Progenitor cell of endocrine pancreas (in vitro differentiated cells): ENCODE data around the gene TMEM121. TPM values are rescaled to one million over a fixed set of nuclear protein-coding genes. Genes with fewer than 3 reads are reported as not detected.

Experiments used
- DNase-seq: peaks from one replicate; pipeline ENCODE4 v3.0.0; 2021; ENCODE audit warnings: low spot score; ENCODE audit not compliant: unreplicated experiment
- H3K27ac Mint-ChIP-seq: 2 replicates; pipeline ENCODE4 v1.8.0; 2021; ENCODE audit warnings: mild to moderate bottlenecking, moderate library complexity, mixed read lengths
- H3K27me3 Mint-ChIP-seq: 2 replicates; pipeline ENCODE4 v1.8.0; 2021; ENCODE audit warnings: mixed read lengths
- H3K36me3 Mint-ChIP-seq: 2 replicates; pipeline ENCODE4 v1.8.0; 2022; ENCODE audit warnings: mixed read lengths; ENCODE audit not compliant: insufficient read depth
- H3K4me1 Mint-ChIP-seq: 2 replicates; pipeline ENCODE4 v1.8.0; 2021; ENCODE audit warnings: low read depth, mixed read lengths
- H3K4me3 Mint-ChIP-seq: 2 replicates; pipeline ENCODE4 v1.8.0; 2021; ENCODE audit warnings: low read depth, mild to moderate bottlenecking, moderate library complexity, mixed read lengths
- H3K9me3 Mint-ChIP-seq: 2 replicates; pipeline ENCODE4 v1.8.0; 2021; ENCODE audit warnings: low read depth, mixed read lengths
- CTCF ChIP-seq: fragments of 200-600 bp; sonication (generic); IDR thresholded peaks from one replicate; pipeline ENCODE4 v1.5.0; 2021; ENCODE audit warnings: antibody characterized with exemption, mild to moderate bottlenecking; ENCODE audit not compliant: unreplicated experiment
- total RNA-seq: library from RNA; stranded (reverse); gene quantifications from 2 replicates; pipeline ENCODE4 v1.2.1, GENCODE V29; 2021

Gene TMEM121
- total RNA-seq, 1 donor from 2014 or later, result 4.5 TPM

DNA sequence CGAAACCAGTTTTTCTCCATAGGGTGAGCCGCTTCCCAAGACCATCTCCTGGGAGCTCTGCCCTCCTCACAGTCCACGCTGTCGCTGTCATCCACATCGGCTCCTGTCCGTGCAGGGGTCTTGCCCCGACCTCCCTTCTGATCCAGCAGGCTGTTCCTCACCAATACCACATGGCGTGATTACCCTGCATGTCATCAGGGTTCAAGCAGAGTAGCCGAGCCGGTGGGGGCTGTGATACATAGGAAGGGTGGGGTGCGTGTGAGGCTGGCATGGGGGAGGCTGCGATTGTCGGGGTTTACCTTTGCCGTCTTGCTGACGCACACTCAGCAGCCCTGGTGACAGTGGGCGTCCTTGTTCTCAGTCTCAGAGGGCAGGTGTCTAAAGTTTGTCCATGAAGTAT, 18.3 kb upstream of the TMEM121 start:
- no peak for TF ChIP-seq CTCF
- no peak overlapping the region for H3K4me3 Mint-ChIP-seq
- no peaks in the 10 kb centered on the region for H3K9me3 Mint-ChIP-seq
- no peak for DNase-seq
- H3K27me3 Mint-ChIP-seq, result peaks cover 33% of the 10 kb centered on the region
- no peaks in the 10 kb centered on the region for H3K36me3 Mint-ChIP-seq
- H3K27ac Mint-ChIP-seq, result no peak overlapping the region
- no peaks in the 10 kb centered on the region for H3K4me1 Mint-ChIP-seq

- no peaks in the 10 kb centered on the region for H3K4me1 Mint-ChIP-seq
- DNase-seq, result no peak
- H3K4me3 Mint-ChIP-seq, result no peak overlapping the region
- H3K27ac Mint-ChIP-seq, result no peak overlapping the region
- no peak for TF ChIP-seq CTCF
- peaks cover 33% of the 10 kb centered on the region for H3K27me3 Mint-ChIP-seq
- no peaks in the 10 kb centered on the region for H3K9me3 Mint-ChIP-seq
- H3K36me3 Mint-ChIP-seq, result no peaks in the 10 kb centered on the region
Measured at GRCh38 chr14:105508601-105509000, 17.8 kb upstream of the TMEM121 start.

DNA sequence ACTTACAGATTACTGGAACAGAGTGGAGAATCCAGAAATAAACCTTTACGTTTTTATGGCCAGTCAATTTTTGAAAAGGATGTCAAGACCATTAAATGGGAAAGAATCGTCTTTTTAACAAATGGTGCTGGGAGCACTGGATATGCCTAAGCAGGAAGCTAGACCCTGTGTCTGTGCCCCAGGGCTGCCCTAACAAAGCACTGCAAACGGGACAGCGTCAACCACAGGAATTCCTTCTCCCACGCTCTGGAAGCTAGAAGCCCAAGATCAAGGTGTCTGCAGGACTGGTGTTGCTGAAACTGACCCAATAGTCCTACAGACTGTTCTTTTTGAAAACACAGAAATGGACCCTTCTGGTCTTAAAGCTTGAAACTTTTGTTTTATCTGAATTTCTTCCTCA, 9.3 kb upstream of the TMEM121 start:
- no peak for DNase-seq
- Mint-ChIP-seq H3K27me3 (peaks cover 56% of the 10 kb centered on the region), H3K27ac (no peak overlapping the region), H3K4me1 (no peaks in the 10 kb centered on the region), H3K9me3 (peaks cover 9% of the 10 kb centered on the region), H3K36me3 (no peaks in the 10 kb centered on the region), H3K4me3 (no peak overlapping the region)
- no peak for TF ChIP-seq CTCF

DNA sequence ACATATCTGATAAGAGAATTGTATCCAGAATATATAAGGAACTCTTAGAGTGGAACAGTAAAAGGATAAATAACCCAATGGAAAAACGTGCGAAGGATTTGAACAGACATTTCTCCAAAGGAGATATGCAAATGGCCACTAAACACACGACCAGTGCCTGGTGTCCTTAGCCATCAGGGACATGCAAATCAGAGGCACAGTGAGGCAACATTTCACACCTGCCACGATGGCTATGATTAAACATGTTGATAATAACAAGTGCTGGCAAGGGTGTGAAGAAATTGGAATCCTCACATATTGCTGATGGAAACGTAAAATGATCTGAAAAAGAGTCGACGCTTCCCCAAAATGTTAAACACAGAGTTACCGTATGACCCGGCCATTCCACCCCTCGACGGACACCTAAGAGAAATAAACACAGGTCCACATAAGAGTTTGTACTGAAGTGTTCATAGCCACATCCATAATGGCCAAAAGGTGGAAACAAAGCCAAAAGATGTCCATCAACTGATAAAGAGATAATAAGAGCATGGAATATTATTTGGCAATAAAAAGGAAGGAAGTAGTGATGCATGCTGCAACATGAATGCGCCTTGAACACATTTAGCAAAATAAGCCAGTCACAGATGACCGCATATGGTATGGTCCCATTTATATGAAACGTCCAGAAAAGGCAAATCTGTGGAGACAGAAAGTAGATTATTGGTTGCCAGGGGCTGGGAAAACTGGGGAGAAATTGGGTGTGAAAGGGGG, 6.3 kb upstream of the TMEM121 start:
- H3K4me1 Mint-ChIP-seq, result no peaks in the 10 kb centered on the region
- H3K27ac Mint-ChIP-seq, result no peak overlapping the region
- no peaks in the 10 kb centered on the region for H3K36me3 Mint-ChIP-seq
- H3K27me3 Mint-ChIP-seq, result peaks cover 66% of the 10 kb centered on the region
- no peak overlapping the region for H3K4me3 Mint-ChIP-seq
- no peak for TF ChIP-seq CTCF
- H3K9me3 Mint-ChIP-seq, result peaks cover 9% of the 10 kb centered on the region
- DNase-seq, result no peak

DNA sequence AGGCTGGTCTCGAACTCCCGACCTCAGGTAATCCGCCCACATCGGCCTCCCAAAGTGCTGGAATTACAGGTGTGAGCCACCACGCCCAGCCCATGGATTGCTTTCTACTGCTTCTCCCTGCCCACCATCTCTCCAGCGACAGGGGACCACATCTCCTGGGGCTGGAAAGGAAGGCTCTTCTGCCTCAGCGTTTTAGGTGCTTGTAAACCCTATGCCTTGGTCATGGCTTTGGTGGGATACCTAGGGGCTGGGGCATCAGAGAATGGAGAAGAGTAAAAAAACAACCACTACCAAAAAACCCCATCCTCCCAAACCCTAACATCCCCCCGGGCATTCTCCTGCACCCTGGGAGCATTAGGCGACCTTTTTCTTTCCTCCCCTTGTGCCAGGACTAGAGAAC, 1.1 kb upstream of the TMEM121 start:
- Mint-ChIP-seq H3K4me1 (no peaks in the 10 kb centered on the region), H3K27ac (no peak overlapping the region), H3K36me3 (no peaks in the 10 kb centered on the region), H3K4me3 (peak overlapping the region; percentile 62), H3K9me3 (no peaks in the 10 kb centered on the region), H3K27me3 (peaks cover 36% of the 10 kb centered on the region)
- TF ChIP-seq CTCF, result no peak
- DNase-seq, result no peak
